CD1c-positive myeloid dendritic cell (primary cell): ENCODE data around the gene PTPN7.
"Not testable (repeated sequence)": the region's sequence is repeated elsewhere in the genome, so short reads cannot be mapped to it uniquely, and the experiment has no call there.

Source experiments
- DNase-seq: peaks from one replicate; pipeline ENCODE4 v3.0.0-alpha.2; 2016; ENCODE audit errors: extremely low spot score

PTPN7 gene

DNA sequence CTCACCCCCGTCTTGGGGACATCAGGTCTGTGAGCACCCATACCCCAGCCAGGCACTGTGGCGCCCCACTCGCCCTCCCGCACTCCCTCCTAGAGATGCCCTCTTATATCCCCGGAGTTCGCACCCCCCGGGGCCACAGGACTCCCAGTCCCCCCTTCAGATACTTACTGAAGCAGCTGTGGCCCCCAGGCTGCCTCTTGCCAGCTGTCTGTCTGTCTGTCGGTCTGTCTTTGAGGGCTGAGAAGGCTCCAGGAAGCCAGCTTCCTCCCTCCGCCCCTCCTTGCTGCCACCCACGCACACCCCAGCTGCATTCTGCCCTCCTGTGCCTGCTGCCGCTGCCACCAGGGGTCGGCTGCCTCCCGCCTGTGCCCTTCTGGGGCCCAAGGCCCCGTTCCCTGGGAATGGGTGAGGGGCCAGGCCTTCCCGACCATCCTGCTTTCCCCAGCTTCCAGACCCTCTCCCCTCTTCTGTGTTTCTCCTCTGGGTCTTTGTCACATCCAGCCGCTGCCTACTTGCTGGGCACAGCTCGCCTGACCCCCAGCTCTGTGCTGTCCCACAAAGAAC is at the start of gene PTPN7:
TSS of gene PTPN7 (minus strand) at position 226 of the 564 bp plus-strand sequence. CDS start 1,200 bp downstream, outside the sequence.
- peak; percentile 89 for DNase-seq

DNA sequence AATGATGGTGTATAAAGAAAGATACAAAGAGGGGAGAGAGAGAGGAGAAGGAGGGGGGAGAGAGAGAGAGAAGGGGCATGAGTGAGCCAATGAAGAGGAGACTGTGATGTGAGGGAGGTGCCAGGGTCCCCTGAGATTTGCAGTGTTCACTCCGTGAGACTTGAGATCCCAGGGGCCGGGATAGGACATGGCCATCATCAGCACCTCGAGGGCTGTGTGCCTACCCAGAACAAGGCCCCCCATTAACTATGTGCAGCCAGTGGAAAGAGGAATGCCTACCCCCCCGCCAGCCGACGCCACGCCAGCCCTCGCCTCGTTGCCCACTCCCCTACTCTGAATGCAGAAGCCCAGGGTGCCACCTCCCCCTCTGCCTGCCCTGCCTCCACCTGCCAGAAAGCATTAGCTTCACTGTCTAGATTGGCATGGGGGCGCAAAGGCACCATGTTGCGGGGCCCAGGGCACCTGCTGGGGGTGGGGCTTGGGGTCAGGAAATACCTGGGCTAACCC is 48.0 kb upstream of the PTPN7 start:
- DNase-seq: no peak

DNA sequence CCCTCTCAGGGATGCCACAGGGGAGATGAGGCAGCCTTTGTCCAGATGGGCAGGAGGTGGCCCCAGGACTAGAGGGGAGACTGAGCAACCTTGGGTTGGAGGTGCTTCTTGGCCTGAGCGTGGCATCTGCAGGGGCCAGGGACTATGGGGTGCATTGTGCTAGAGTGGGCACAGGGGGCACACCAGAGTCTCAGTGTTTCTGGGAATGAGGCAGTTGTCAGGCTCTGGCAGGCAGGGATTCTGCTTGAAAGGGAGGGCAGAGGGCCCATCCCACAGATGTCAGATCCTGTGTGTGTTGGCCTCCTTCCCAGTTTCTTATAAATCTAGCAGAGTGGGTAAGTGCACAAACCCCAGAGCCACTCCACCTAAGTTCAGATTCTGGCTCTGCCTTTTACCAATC is 46.9 kb upstream of the PTPN7 start:
- DNase-seq: no peak

DNA sequence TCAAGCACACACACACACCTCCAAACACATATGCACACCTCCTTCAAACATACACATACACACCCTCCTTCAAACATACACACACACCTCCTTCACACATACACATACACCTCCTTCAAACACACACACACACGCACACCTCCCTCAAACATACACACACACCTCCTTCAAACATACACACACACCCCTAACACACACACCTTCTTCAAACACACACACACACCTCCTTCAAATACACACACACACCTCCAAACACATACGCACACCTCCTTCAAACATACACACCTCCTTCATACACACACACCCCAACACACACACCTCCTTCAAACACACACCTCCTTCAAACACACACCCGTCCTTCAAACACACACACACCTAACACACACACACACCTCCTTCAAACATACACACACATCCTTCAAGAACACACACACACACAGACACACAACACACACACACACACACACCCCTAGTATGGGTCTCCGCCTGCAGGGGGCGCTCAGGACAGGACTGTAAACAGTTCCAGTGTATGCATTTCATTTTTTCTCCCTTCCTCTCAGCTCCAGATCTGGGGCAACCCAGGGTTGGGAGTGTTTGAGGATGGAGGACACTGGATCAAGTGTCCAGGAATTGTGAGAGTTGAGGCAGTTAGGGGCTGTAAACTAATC is 45.3 kb upstream of the PTPN7 start:
- peak; percentile 17 for DNase-seq

DNA sequence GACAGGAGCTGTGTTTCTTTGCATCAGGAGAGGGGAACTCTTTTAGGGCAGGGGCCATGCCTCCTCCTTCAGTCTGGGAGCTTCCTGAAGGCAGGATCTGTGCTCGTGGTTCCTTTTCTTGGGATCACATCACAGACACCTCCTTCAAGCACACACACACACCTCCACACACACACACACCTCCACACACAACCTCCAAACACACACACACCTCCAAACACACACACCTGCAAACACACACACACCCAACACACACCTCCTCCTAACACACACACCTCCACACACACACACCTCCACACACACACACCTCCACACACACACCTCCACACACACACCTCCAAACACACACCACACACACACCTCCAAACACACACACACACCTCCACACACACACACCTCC is 43.7 kb upstream of the PTPN7 start:
- DNase-seq: no peak

DNA sequence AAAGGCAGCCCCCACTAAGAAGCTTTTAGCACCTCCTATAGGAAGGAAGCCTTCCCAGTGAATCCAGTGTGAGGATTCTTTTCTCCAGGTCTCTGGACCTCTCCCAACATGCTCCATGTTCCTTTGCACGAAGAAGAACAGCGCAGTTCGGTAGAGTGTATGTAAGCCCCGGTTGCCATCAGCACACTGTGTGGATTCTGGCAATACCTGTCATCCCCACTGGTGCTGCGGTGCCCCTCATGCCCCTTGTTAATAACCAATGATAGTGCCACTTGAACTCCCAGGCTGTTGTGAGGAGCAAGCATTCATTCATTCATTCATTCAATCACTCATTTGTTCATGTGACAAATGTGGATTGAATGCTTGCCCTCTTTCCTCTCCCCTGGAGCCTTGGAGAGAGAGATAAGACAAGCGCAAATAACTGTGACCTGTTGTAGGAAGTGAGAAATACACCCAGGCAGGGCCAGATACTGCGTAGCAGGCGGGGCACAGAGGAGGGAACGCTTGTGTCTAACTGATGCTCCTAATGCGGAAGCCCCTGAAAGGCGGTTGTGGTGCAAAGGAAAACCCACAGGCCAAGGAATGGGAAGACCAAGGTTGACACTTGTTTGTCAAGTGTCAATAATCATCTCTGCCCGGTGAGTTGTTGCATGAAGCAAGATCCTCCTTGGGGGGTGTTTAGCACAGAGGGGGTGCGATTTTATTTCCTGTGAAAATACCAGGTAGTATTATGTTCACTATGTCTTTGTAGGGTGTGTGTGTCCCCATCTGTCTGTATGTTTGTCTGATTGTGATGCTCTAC is 43.0 kb upstream of the PTPN7 start:
- peak; percentile 31 for DNase-seq

DNA sequence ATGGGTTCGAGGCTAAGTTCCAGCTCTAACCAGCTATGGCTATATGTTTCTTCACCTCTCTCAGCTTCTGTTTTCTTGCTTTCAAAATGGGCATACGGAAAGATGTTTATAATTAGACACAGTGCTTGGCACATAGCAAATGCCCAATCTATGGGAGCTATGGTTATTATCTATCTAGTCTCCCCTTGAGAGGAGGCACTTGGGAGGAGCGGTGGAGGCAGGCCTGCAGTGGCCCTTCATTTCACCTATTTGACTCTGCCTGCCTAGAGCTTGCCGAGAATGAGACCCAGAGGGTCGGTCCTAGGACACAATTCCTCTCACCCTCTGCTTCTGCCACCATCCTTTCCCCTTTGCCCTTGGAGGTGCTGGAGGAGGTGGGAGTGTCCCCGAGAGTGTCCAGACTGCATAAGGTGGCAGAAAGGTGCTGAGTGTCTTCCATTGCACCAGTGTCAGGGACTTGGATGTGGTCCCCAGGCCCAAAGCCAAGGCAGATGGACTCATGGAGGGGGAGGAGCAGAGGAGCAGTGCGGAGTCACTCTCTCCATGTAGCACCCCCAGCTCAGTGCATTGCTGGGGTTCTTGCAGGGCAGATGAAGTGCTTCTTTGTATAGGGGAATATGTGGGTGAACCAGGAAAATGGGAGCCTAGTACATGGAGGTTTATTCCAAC is 42.2 kb upstream of the PTPN7 start:
- DNase-seq: no peak

DNA sequence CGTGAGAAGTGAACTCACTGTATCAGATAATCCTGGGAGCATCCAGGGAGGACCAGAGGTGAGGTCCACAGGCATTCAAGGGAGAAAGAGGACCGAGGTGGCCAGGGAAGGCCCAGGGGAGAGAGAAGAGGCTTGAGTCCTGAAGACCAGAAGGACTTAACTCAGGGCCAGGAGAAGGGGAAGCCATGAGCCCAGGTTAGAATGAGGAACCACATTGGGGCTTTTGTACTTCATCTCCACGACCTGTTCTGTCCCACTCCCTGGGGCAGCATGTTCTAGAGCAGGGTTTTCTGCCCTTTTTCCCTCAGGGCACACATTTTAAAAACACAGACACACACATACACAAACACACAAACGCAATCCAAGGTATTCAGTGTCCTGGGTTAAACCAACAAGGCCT is 41.6 kb upstream of the PTPN7 start:
- DNase-seq: no peak

DNA sequence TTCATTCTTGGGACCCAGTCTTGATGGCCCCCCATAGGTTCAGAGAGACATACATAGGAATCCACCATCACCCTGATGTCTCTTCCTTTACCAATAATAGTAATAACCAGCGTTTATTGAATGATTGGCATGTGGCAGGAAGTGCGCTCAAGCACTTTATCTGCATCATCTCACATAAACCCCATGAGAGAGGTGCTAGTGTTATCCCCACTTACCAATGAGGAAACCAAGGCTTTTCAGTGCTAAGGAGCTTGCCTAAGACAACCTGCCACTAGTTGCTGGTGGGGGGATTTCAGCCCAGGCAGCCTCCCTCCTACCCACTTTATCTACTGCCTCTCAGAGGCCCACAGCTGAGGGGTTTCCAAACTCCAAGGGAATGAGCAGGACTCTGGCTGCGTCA is 40.9 kb upstream of the PTPN7 start:
- DNase-seq: no peak

DNA sequence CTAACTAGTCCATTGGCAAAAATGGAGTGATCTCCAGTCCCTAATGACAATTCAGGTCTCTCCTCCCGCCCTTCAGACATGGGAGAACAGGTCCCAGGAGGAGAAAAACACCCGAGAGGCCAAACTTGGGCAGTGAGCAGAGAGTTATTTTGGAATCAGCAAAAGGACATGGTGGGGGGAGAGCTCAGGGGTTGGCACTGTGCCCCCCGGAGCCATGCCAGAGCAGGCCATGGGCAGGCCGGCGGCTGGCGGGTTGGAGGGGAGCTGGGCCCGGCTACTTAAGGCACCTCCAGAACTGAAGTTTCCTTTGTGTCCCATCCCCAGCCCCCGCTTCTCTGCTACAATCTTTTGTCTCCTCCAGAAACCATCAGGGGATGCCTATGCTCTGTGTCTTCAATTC is 40.3 kb upstream of the PTPN7 start:
- DNase-seq: no peak

DNA sequence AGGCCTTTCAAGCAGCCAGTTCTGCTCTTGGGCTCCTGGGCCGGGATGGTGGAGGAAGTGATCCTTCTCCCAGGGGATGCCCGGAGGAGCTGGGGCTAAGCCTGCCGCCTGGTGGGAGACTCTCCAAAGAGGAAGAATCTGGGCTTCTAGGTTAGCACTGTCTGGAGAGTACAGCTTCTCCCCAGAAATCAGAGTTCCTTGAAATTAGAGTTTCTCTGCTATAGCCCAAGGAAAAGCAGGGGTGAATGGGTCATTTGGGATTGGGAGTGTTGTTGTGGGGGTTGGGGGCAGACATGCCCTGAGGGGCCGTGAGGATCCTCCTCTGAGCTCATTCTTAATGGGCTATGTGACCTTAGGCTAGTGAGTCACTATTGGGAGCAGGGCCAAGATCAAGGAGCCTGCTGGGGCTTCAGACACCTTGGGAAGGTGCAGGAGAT is 39.7 kb upstream of the PTPN7 start:
- no peak for DNase-seq

DNA sequence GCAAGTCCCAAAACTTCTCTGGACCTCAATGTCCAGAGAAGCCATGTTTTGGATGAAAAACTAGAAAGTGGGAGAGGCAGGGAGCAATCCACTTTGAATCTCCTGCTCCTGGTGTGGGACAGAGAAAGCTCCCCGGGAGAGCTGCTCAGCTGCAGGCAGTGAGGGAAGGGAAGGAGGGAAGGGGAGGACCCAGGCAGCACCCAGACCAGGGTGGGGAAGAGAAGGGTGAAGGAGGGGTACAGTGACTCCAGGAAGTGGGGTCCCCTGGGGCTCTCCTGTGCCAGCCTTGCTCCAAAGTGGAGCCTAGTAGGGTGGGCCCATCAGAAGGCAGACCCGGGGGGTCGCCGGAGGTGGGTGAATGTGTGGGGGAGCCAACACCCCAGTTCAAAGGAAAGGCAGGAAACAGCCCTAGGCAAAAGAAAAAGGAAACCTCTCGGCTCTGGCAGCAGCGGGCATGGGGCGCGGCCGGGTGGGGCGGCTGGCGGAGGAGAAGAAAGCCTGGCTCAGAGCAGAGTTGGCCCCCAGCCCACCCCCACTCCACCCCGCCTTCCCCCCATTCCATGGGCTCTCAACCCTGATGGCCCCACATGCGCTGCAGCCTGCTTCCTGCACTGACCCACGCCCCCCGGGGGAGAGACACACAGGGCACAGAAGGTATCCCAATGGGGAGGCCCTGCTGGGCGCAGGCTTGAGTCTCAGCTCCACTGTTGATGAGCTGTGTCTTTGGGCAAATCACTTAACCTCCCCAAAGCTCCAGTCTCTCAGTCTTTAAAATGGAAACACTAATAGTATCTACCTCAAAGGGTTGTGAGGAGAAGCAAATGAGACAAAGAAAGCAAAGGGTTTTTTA is 38.9 kb upstream of the PTPN7 start:
- DNase-seq: no peak

DNA sequence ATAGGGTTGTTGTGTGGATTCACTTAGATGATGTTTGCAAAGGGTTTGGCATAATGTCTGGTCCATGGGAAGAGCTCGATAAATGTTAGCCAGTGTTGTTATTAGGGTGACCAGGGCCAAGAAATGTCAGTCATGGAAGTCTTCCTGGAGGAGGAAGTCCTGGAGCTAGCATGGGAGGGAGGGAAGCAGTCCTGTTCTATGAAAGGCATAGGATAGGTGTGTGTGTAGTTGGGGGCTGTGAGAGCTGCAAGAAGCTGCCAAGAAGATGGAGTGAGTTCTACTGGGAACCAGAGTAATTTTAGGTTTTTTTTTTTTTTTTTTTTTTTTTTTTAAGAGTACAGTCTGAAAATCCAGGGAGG is 37.9 kb upstream of the PTPN7 start:
- no peak for DNase-seq

DNA sequence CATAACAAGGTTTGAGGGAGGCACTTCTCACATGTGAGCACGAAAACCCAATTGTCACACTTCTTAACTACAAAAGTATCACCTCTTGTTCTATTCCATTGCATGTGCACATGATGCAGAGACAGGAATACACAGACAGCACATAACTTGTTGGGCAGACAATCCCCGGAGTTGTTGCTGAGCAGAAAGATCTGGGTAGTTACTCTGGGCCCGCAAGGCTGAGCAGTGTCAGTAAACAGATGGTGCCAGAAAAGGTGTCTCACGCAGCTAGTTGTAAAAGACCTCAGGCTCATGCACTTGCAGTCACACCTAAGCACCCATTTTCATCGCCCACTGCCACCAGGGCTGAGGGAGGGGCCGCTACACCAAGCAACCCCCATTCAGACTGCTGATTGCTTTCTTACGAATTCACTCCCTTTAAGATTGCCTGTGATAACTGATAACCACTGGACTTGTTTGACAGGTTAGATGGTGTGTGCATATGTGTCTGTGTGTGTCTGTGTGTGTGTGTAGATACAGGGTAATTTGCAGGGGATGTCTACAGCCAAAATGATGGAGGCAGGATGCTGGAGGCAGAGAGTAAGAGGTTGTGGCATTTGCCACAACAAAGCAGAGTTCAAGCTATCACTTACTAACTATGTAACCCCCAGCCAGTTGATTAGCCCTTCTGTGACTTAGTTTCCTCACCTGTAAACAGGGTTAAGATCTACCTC is 37.4 kb upstream of the PTPN7 start:
- DNase-seq: no peak

DNA sequence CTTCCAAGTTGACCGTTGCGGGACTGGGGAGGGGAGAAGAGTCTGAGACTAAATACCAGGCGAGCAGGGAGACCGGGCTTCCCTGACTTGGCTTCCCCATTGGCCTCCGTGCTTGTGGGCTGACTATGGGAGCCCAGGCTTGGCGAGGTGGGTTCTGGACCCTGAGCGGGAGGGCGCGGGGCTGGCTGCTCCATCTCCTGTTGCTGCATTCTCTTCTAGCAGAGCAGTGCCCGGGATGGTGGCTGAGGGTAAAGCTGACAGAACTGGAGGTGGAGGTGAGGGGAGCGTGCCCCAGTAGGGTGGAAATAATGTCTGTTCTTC is 33.9 kb upstream of the PTPN7 start:
- no peak for DNase-seq

DNA sequence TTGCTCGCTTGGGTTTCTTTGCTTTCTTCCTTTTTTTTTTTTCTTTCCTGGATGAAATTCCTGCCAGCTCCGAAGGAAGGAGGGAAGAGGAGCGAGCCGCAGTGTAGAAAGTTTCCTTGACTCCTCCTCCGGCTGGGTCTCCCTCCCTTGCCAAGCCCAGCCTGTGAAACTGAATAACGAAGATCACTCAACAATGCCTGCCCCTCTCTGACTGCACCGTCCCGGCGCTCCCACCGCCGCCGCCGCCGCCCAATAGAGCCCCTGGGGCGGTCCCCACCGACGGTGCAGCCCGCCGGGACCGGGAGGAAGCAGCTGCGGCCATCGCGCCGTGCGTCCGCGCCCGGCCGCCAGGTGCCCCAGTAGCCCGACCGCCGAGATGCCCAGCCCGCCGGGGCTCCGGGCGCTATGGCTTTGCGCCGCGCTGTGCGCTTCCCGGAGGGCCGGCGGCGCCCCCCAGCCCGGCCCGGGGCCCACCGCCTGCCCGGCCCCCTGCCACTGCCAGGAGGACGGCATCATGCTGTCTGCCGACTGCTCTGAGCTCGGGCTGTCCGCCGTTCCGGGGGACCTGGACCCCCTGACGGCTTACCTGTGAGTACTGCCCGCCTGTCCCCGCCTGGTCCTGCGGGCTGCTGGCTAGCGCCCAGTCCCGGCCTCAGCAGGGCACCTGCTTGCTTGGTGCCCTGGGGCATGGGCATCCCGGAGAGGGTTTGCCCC is 33.4 kb upstream of the PTPN7 start, which contains the start of gene LGR6:
TSS of gene LGR6 (plus strand) at position 186 of the 714 bp plus-strand sequence. CDS start at position 377, 191 bp downstream.
- DNase-seq: no peak

DNA sequence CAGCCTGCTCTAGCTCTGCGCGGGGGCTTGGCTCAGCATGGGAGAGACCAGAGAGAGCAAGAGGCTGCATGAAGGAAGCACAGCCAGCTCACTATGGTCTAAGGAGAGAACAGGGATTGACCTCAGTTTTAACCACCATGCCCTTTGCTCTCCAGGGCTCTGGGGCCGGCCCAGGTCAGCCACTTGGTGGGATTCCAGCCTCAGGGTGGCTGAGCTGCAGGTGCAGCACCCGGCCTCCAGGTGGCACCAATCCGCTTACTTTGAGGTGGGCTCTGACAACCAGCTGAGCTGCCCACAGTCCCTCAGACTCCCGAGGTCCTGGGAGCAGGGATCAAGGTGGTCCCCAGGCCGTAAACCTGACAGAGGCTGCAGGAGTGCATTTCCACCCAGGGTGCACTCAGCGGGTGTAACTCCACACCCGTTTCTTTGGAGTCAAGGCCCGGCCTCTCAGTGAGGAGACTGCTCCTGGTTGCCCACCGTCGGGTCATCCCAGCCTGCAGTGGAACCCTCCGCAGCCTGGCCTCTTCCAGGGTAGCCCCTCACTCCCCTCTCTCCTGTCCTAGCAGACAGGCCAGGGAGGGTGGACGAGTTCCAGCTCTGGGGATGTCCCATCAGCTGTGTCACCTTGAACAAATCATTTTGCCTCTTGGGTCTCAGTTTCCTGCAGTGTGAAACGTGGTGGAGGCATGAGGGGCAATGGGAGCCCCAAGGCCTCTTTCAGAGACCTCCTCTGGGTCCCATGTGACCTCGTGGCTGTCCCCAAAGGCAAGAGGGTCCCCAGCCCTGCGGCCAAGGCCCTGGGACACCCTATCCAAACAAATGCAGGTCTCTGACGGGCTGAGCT is 32.6 kb upstream of the PTPN7 start:
- DNase-seq: peak; percentile 59

DNA sequence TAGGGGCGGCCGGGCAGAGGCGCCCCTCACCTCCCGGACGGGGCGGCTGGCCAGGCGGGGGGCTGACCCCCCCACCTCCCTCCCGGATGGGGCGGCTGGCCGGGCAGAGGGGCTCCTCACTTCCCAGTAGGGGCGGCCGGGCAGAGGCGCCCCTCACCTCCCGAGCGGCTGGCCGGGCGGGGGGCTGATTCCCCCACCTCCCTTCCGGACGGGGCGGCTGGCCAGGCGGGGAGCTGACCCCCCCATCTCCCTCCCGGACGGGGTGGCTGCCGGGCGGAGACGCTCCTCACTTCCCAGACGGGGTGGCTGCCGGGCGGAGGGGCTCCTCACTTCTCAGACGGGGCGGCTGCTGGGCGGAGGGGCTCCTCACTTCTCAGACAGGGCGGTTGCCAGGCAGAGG is 31.0 kb upstream of the PTPN7 start:
- not testable (repeated sequence) for DNase-seq
